PC-9 (cell line): ENCODE data around the gene FOXL2NB.

Source experiments
- EZH2 ChIP-seq: fragments of 200-600 bp; sonication (generic); IDR thresholded peaks from 2 replicates; pipeline ENCODE4 v1.8.0; 2017; ENCODE audit warnings: antibody characterized with exemption, low read depth
- TF ChIP-seq, protein P1 (sequence below): fragments of 200-600 bp; sonication (generic); conservative IDR thresholded peaks from 2 replicates; pipeline ENCODE4 v1.6.1; 2017; ENCODE audit warnings: mixed run types, antibody characterized with exemption, mild to moderate bottlenecking, moderate library complexity

DNA sequence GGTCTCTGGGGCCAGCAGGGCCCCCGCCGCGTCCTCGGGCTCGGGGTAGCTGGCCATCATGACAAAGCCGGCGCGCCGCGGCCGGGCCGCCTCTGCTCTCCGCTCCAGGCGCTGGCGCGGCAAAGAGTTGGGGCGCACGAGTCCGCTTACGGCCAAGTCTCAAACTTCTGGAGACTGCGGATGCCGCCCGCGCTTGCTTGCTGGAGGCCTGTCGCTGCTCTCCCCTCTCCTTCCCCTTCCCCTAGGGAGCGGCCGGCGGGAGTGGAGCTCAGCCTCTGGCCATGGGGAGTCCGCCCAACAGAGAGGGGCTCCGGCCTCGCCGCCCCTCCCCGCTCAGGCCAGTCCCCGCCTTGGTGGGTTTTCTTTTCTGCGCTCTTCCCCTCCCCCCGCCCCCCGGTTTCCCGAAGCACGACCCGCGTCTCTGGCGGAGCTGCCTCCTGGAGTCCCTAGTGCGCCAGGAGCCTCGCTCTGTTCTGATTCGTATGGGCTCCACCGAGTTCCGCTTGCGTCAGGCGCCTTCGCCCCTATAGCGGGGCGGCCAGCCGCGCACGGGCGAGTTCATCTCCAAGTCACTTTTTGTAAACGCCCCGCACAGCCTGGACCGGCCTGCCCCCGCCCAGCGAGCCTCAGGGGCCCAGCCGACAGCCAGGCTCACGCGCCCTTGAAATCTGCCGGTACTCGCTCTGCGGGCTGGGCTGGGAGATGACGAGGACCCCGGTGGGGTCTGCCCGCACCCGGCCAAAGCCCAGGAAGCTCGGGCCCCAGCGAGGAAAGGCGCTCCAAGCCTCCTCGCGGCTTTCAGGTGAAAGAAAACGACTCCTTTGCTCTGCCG lies at the start of gene FOXL2NB, which contains the start of gene FOXL2:
- TF ChIP-seq, protein P1, sequence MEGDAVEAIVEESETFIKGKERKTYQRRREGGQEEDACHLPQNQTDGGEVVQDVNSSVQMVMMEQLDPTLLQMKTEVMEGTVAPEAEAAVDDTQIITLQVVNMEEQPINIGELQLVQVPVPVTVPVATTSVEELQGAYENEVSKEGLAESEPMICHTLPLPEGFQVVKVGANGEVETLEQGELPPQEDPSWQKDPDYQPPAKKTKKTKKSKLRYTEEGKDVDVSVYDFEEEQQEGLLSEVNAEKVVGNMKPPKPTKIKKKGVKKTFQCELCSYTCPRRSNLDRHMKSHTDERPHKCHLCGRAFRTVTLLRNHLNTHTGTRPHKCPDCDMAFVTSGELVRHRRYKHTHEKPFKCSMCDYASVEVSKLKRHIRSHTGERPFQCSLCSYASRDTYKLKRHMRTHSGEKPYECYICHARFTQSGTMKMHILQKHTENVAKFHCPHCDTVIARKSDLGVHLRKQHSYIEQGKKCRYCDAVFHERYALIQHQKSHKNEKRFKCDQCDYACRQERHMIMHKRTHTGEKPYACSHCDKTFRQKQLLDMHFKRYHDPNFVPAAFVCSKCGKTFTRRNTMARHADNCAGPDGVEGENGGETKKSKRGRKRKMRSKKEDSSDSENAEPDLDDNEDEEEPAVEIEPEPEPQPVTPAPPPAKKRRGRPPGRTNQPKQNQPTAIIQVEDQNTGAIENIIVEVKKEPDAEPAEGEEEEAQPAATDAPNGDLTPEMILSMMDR: no peak
- TF ChIP-seq EZH2: no peak
